Natural killer cell treated with Interleukin-12 subunit alpha and Interleukin-12 subunit beta and Interleukin-15 and Interleukin-18, amount 100 ng/mL, for 72 hours (primary cell): ENCODE measurements around the gene YIF1B. TPM values are rescaled to one million over a fixed set of nuclear protein-coding genes. Genes with fewer than 3 reads are reported as not detected.
"Not testable (repeated sequence)": the region's sequence is repeated elsewhere in the genome, so short reads cannot be mapped to it uniquely, and the experiment has no call there.

ENCODE experiments used
- ATAC-seq, 2 donors: fragments of 150-1000 bp; cut with Tn5 transposase in 1 of 2; sonication (Bioruptor Pico), chemical (Tn5 transposase) in 1 of 2; 2 replicates each; pipeline ENCODE4 v1.10.0; 2021
- DNase-seq: peaks from one replicate; pipeline ENCODE4 v3.0.0; 2022; ENCODE audit warnings: low spot score
- H3K27ac Mint-ChIP-seq, 2 donors: 1 replicate in 1 of 2; 2 replicates in 1 of 2; pipeline ENCODE4 v1.8.0; 2022; ENCODE audit warnings: mixed read lengths in 2 of 2, mild to moderate bottlenecking in 1 of 2, moderate library complexity in 1 of 2
- H3K27me3 Mint-ChIP-seq, 2 donors: 1 replicate in 1 of 2; 2 replicates in 1 of 2; pipeline ENCODE4 v1.8.0; 2022; ENCODE audit warnings: mixed read lengths in 2 of 2
- H3K36me3 Mint-ChIP-seq: one replicate; pipeline ENCODE4 v1.8.0; 2022; ENCODE audit warnings: mixed read lengths
- H3K4me1 Mint-ChIP-seq, 2 donors: 1 replicate in 1 of 2; 2 replicates in 1 of 2; pipeline ENCODE4 v1.8.0; 2022; ENCODE audit warnings: low read depth in 2 of 2, mixed read lengths in 2 of 2, mild to moderate bottlenecking in 1 of 2
- H3K4me3 Mint-ChIP-seq: one replicate; pipeline ENCODE4 v1.8.0; 2022; ENCODE audit warnings: mixed read lengths
- H3K9me3 Mint-ChIP-seq: 2 replicates; pipeline ENCODE4 v1.8.0; 2022; ENCODE audit warnings: mixed read lengths
- total RNA-seq, 2 donors: library from RNA; stranded (reverse); gene quantifications; one replicate each; pipeline ENCODE4 v1.2.3, GENCODE V29; 2022

Gene YIF1B
- total RNA-seq: 10 to 100 TPM; 56.0 to 59.2 TPM

- Mint-ChIP-seq H3K27ac (peak within 1 kb of the TSS; percentile 89 to 92), H3K4me1 (peaks cover 22% of the 10 kb centered on the region in 2 donors), H3K9me3 (no peaks in the 10 kb centered on the region), H3K27me3 (peaks cover 0 to 2% of the 10 kb centered on the region in 2 donors), H3K36me3 (no peaks in the 10 kb centered on the region), H3K4me3 (peak within 1 kb of the TSS; percentile 96)
- peak; percentile 96 for DNase-seq
- peak; percentile 96 for ATAC-seq
Observed at GRCh38 chr19:38315657-38316476, at the start of gene YIF1B. TSS of gene YIF1B (minus strand) at chr19:38315947. CDS start at chr19:38315917, 30 bp downstream.

GRCh38 chr19:38362946-38363688 is 47.4 kb upstream of the YIF1B start:
- not testable (repeated sequence) for ATAC-seq, H3K9me3 Mint-ChIP-seq, H3K36me3 Mint-ChIP-seq, H3K27ac Mint-ChIP-seq, DNase-seq
- Mint-ChIP-seq H3K27me3 (peaks cover 9 to 20% of the 10 kb centered on the region in 2 donors), H3K4me1 (peaks cover 6 to 11% of the 10 kb centered on the region in 2 donors), H3K4me3 (peak overlapping the region; percentile 38)

- H3K9me3 Mint-ChIP-seq: no peaks in the 10 kb centered on the region
- no peak overlapping the region for H3K27ac Mint-ChIP-seq
- ATAC-seq (peak; percentile 85 to 90), DNase-seq (peak; percentile 85)
- peaks cover 9 to 20% of the 10 kb centered on the region in 2 donors for H3K27me3 Mint-ChIP-seq
- peak overlapping the region; percentile 83 for H3K4me3 Mint-ChIP-seq
- H3K36me3 Mint-ChIP-seq: no peaks in the 10 kb centered on the region
- H3K4me1 Mint-ChIP-seq: peaks cover 6 to 11% of the 10 kb centered on the region in 2 donors
Observed at GRCh38 chr19:38362076-38362945, 46.6 kb upstream of the YIF1B start.

- Mint-ChIP-seq H3K4me1 (peaks cover 6 to 11% of the 10 kb centered on the region in 2 donors), H3K27ac (no peak overlapping the region), H3K36me3 (no peaks in the 10 kb centered on the region), H3K4me3 (peak overlapping the region; percentile 83), H3K27me3 (peaks cover 9 to 22% of the 10 kb centered on the region in 2 donors), H3K9me3 (no peaks in the 10 kb centered on the region)
- ATAC-seq (peak; percentile 81 to 88), DNase-seq (peak; percentile 78)
Observed at GRCh38 chr19:38361633-38362075, 45.9 kb upstream of the YIF1B start.

GRCh38 chr19:38360839-38361631 is 45.3 kb upstream of the YIF1B start:
- Mint-ChIP-seq H3K4me3 (peak overlapping the region; percentile 83), H3K9me3 (no peaks in the 10 kb centered on the region), H3K4me1 (peaks cover 6 to 11% of the 10 kb centered on the region in 2 donors), H3K36me3 (no peaks in the 10 kb centered on the region), H3K27ac (no peak overlapping the region), H3K27me3 (peaks cover 13 to 20% of the 10 kb centered on the region in 2 donors)
- DNase-seq (no peak), ATAC-seq (no peak)

GRCh38 chr19:38360351-38360750 is 44.6 kb upstream of the YIF1B start:
- Mint-ChIP-seq H3K27ac (no peak overlapping the region), H3K9me3 (no peaks in the 10 kb centered on the region), H3K4me1 (peaks cover 6 to 11% of the 10 kb centered on the region in 2 donors), H3K4me3 (peak overlapping the region; percentile 83), H3K36me3 (no peaks in the 10 kb centered on the region), H3K27me3 (peaks cover 15 to 20% of the 10 kb centered on the region in 2 donors)
- ATAC-seq (no peak), DNase-seq (no peak)

GRCh38 chr19:38359242-38360021 is 43.7 kb upstream of the YIF1B start:
- no peak for DNase-seq
- no peak for ATAC-seq
- Mint-ChIP-seq H3K4me3 (no peak overlapping the region), H3K36me3 (no peaks in the 10 kb centered on the region), H3K9me3 (no peaks in the 10 kb centered on the region), H3K27me3 (peaks cover 15 to 20% of the 10 kb centered on the region in 2 donors), H3K27ac (no peak overlapping the region), H3K4me1 (peaks cover 6 to 11% of the 10 kb centered on the region in 2 donors)

GRCh38 chr19:38358071-38358470 is 42.3 kb upstream of the YIF1B start:
- DNase-seq (no peak), ATAC-seq (no peak)
- H3K27me3 Mint-ChIP-seq: peaks cover 15 to 20% of the 10 kb centered on the region in 2 donors
- no peak overlapping the region for H3K4me3 Mint-ChIP-seq
- no peaks in the 10 kb centered on the region for H3K9me3 Mint-ChIP-seq
- H3K36me3 Mint-ChIP-seq: no peaks in the 10 kb centered on the region
- H3K4me1 Mint-ChIP-seq: peaks cover 6 to 11% of the 10 kb centered on the region in 2 donors
- no peak overlapping the region for H3K27ac Mint-ChIP-seq

GRCh38 chr19:38355728-38356725 is 40.3 kb upstream of the YIF1B start:
- Mint-ChIP-seq H3K36me3 (no peaks in the 10 kb centered on the region), H3K27me3 (peaks cover 11 to 17% of the 10 kb centered on the region in 2 donors), H3K4me3 (no peak overlapping the region), H3K4me1 (peaks cover 3 to 6% of the 10 kb centered on the region in 2 donors), H3K27ac (no peak overlapping the region), H3K9me3 (no peaks in the 10 kb centered on the region)
- DNase-seq: no peak
- no peak for ATAC-seq

GRCh38 chr19:38352611-38353010 is 36.9 kb upstream of the YIF1B start:
- no peak for DNase-seq
- H3K36me3 Mint-ChIP-seq: no peaks in the 10 kb centered on the region
- no peaks in the 10 kb centered on the region for H3K9me3 Mint-ChIP-seq
- no peak overlapping the region for H3K27ac Mint-ChIP-seq
- H3K27me3 Mint-ChIP-seq: peaks cover 6% of the 10 kb centered on the region in 2 donors
- no peaks in the 10 kb centered on the region for H3K4me1 Mint-ChIP-seq
- no peak for ATAC-seq
- H3K4me3 Mint-ChIP-seq: no peak overlapping the region

GRCh38 chr19:38351865-38352395 is 36.2 kb upstream of the YIF1B start:
- Mint-ChIP-seq H3K27me3 (peaks cover 6% of the 10 kb centered on the region in 2 donors), H3K9me3 (no peaks in the 10 kb centered on the region), H3K4me3 (no peak overlapping the region), H3K27ac (no peak overlapping the region), H3K36me3 (no peaks in the 10 kb centered on the region), H3K4me1 (no peaks in the 10 kb centered on the region)
- ATAC-seq (no peak), DNase-seq (no peak)
